ENCODE results near the gene ARID1A. TPM values are rescaled to one million over a fixed set of nuclear protein-coding genes. Genes with fewer than 3 reads are reported as not detected.

ARID1A gene
- total RNA-seq, 5 donors from 2014 or later (not counting 1 experiment from before 2014, with no cell fraction given), result 122 to 148 (median 126) TPM

DNA sequence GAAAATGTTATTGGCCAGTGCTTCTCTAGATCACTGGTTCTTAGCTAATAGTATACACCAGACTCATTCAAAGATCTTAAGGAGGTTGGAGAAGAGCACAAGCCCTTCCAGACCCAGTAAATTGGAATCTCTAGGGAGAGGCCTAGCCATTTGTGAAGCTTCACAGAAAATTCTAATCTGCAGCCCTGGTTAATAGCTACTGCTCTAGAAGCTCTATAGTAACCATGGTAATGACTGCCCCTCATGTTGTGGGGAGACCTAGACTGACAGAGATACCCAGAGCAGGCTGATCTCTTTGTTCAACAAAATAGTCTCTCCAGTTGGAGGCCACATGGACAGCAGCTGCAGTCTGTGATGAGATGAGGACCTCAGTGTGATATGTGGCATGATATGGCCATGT lies 31.7 kb downstream of the ARID1A start:
- H3K4me3 ChIP-seq (ENCODE audit: control insufficient read depth in 1 of 2, extremely low read depth in 1 of 2, low read length in 1 of 2), result no peak overlapping the region
- ChIA-PET POLR2A (interaction anchor here (0.5 to 1.6 kb wide), 6 partner anchors 12 to 199 kb away, joined by 3 to 6 read pairs (median 4); no protein-coding TSS in a partner anchor), CTCF (interaction anchor here in 1 of 2 donors (0.6 to 2.0 kb wide), 10 partner anchors 9 to 319 kb away, joined by 3 to 10 read pairs (median 3); no protein-coding TSS in a partner anchor)
- H3K27ac Mint-ChIP-seq, result peak overlapping the region; percentile 78 to 86
- peaks cover 85 to 92% (median 90%) of the 10 kb centered on the region in 3 donors for H3K4me1 Mint-ChIP-seq
- DNase-seq (no peak), ATAC-seq (replicated peaks in 1 of 4) (no peak)
- H3K9me3 Mint-ChIP-seq, result no peaks in the 10 kb centered on the region
- peaks cover 19% of the 10 kb centered on the region for H3K36me3 Mint-ChIP-seq
- H3K4me3 Mint-ChIP-seq, result peak overlapping the region in 1 of 3 donors; percentile 54
- peaks cover 9 to 33% of the 10 kb centered on the region in 2 donors for H3K36me3 ChIP-seq (ENCODE audit: control insufficient read depth in 2 of 2, extremely low read depth in 1 of 2, insufficient read depth in 1 of 2, low read length in 1 of 2)
- no peaks in the 10 kb centered on the region for H3K27me3 Mint-ChIP-seq
- peaks cover 51 to 55% of the 10 kb centered on the region in 2 experiments for H3K4me1 ChIP-seq (ENCODE audit: control insufficient read depth in 1 of 2, extremely low read depth in 1 of 2, insufficient read depth in 2 of 2, low read length in 2 of 2)
- H3K27ac ChIP-seq (ENCODE audit: low read length), result no peak overlapping the region
- no peaks in the 10 kb centered on the region for H3K27me3 ChIP-seq (replicated peaks in 1 of 2; ENCODE audit: control insufficient read depth in 2 of 2, extremely low read depth in 1 of 2, insufficient read depth in 2 of 2, low read length in 1 of 2)
- H3K9me3 ChIP-seq, result no peaks in the 10 kb centered on the region

DNA sequence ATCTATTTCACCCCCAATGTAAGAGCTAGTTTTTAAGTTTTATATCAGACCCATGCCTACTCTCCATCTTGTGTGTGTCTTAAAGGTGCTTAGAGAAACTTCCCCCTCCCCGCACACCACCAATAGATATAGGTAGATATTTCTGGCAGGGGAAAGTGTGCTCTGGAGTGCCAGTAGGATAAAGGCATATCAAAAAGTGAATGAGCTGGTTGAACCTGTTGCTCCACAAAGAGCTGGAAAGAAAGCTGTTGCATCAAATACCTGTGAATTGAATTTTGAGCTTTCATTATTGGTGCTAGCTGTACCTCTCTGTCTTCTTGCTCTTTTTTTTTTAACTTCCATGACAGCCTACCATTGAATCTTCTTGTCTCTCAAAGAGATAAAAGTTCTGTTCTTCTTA lies 32.8 kb downstream of the ARID1A start:
- ChIA-PET POLR2A (interaction anchor here (0.5 to 1.5 kb wide), 5 partner anchors 22 to 188 kb away, joined by 3 to 4 read pairs (median 3); no protein-coding TSS in a partner anchor), CTCF (interaction anchor here in 1 of 2 donors (0.5 to 2.0 kb wide), 8 partner anchors 11 to 95 kb away, joined by 3 to 10 read pairs (median 4); no protein-coding TSS in a partner anchor)
- peaks cover 47 to 53% of the 10 kb centered on the region in 2 experiments for H3K4me1 ChIP-seq (ENCODE audit: control insufficient read depth in 1 of 2, extremely low read depth in 1 of 2, insufficient read depth in 2 of 2, low read length in 2 of 2)
- H3K27ac ChIP-seq (ENCODE audit: low read length), result peak overlapping the region; percentile 30
- peaks cover 84 to 92% (median 90%) of the 10 kb centered on the region in 3 donors for H3K4me1 Mint-ChIP-seq
- H3K4me3 Mint-ChIP-seq, result peak overlapping the region in 1 of 3 donors; percentile 3
- no peaks in the 10 kb centered on the region for H3K9me3 ChIP-seq
- WGBS (ENCODE audit: insufficient coverage), result no CpG with 5 or more reads among the region's 1 CpG
- peaks cover 9 to 45% of the 10 kb centered on the region in 2 donors for H3K36me3 ChIP-seq (ENCODE audit: control insufficient read depth in 2 of 2, extremely low read depth in 1 of 2, insufficient read depth in 1 of 2, low read length in 1 of 2)
- no peak overlapping the region for H3K4me3 ChIP-seq (ENCODE audit: control insufficient read depth in 1 of 2, extremely low read depth in 1 of 2, low read length in 1 of 2)
- DNase-seq, result no peak
- H3K27me3 Mint-ChIP-seq, result no peaks in the 10 kb centered on the region
- peak overlapping the region; percentile 78 to 86 for H3K27ac Mint-ChIP-seq
- peaks cover 26% of the 10 kb centered on the region for H3K36me3 Mint-ChIP-seq
- H3K9me3 Mint-ChIP-seq, result no peaks in the 10 kb centered on the region
- H3K27me3 ChIP-seq (replicated peaks in 1 of 2; ENCODE audit: control insufficient read depth in 2 of 2, extremely low read depth in 1 of 2, insufficient read depth in 2 of 2, low read length in 1 of 2), result no peaks in the 10 kb centered on the region
- no peak for ATAC-seq (replicated peaks in 1 of 4)

GRCh38 chr1:26729633-26730032 lies 33.8 kb downstream of the ARID1A start:
- H3K4me1 ChIP-seq (ENCODE audit: control insufficient read depth in 1 of 2, extremely low read depth in 1 of 2, insufficient read depth in 2 of 2, low read length in 2 of 2), result peaks cover 44 to 53% of the 10 kb centered on the region in 2 experiments
- Mint-ChIP-seq H3K4me1 (peaks cover 84 to 92% (median 90%) of the 10 kb centered on the region in 3 donors), H3K27me3 (no peaks in the 10 kb centered on the region), H3K36me3 (peaks cover 32% of the 10 kb centered on the region), H3K4me3 (no peak overlapping the region), H3K9me3 (no peaks in the 10 kb centered on the region), H3K27ac (peak overlapping the region in 1 of 2 donors; percentile 86)
- 100% methylated on average over 2 of the region's 12 CpGs for WGBS (ENCODE audit: insufficient coverage)
- DNase-seq (no peak), ATAC-seq (replicated peaks in 1 of 4) (no peak)
- H3K27ac ChIP-seq (ENCODE audit: low read length), result no peak overlapping the region
- POLR2A ChIA-PET, result interaction anchor here in 1 of 2 donors (1.5 kb wide), 1 partner anchor 31 kb away, joined by 4 read pairs; no protein-coding TSS in a partner anchor
- no peaks in the 10 kb centered on the region for H3K9me3 ChIP-seq
- H3K27me3 ChIP-seq (replicated peaks in 1 of 2; ENCODE audit: control insufficient read depth in 2 of 2, extremely low read depth in 1 of 2, insufficient read depth in 2 of 2, low read length in 1 of 2), result no peaks in the 10 kb centered on the region
- CTCF ChIA-PET, result interaction anchor here in 1 of 2 donors (0.6 to 1.8 kb wide), 3 partner anchors 11 to 122 kb away, joined by 4 to 5 read pairs (median 4); no protein-coding TSS in a partner anchor
- no peak overlapping the region for H3K4me3 ChIP-seq (ENCODE audit: control insufficient read depth in 1 of 2, extremely low read depth in 1 of 2, low read length in 1 of 2)
- peaks cover 9 to 51% of the 10 kb centered on the region in 2 donors for H3K36me3 ChIP-seq (ENCODE audit: control insufficient read depth in 2 of 2, extremely low read depth in 1 of 2, insufficient read depth in 1 of 2, low read length in 1 of 2)

GRCh38 chr1:26730695-26731094 lies 34.9 kb downstream of the ARID1A start:
- no peak for DNase-seq
- H3K27ac Mint-ChIP-seq, result peak overlapping the region; percentile 13 to 85
- no peak for ATAC-seq (replicated peaks in 1 of 4)
- Histone ChIP-seq H3K9me3 (no peaks in the 10 kb centered on the region), H3K4me1 (ENCODE audit: control insufficient read depth in 1 of 2, extremely low read depth in 1 of 2, insufficient read depth in 2 of 2, low read length in 2 of 2) (peaks cover 40 to 50% of the 10 kb centered on the region in 2 experiments), H3K27me3 (replicated peaks in 1 of 2; ENCODE audit: control insufficient read depth in 2 of 2, extremely low read depth in 1 of 2, insufficient read depth in 2 of 2, low read length in 1 of 2) (no peaks in the 10 kb centered on the region), H3K36me3 (ENCODE audit: control insufficient read depth in 2 of 2, extremely low read depth in 1 of 2, insufficient read depth in 1 of 2, low read length in 1 of 2) (peaks cover 13 to 60% of the 10 kb centered on the region in 2 donors), H3K4me3 (ENCODE audit: control insufficient read depth in 1 of 2, extremely low read depth in 1 of 2, low read length in 1 of 2) (no peak overlapping the region), H3K27ac (ENCODE audit: low read length) (no peak overlapping the region)
- peaks cover 36% of the 10 kb centered on the region for H3K36me3 Mint-ChIP-seq
- no peaks in the 10 kb centered on the region for H3K9me3 Mint-ChIP-seq
- H3K27me3 Mint-ChIP-seq, result no peaks in the 10 kb centered on the region
- WGBS (ENCODE audit: insufficient coverage), result 80% methylated on average over 1 of the region's 2 CpGs
- peaks cover 81 to 87% (median 85%) of the 10 kb centered on the region in 3 donors for H3K4me1 Mint-ChIP-seq
- no peak overlapping the region for H3K4me3 Mint-ChIP-seq
- POLR2A ChIA-PET, result no interaction called here
- CTCF ChIA-PET, result interaction anchor here (0.6 to 1.8 kb wide), 2 partner anchors 10 to 220 kb away, joined by 4 to 5 read pairs; no protein-coding TSS in a partner anchor

DNA sequence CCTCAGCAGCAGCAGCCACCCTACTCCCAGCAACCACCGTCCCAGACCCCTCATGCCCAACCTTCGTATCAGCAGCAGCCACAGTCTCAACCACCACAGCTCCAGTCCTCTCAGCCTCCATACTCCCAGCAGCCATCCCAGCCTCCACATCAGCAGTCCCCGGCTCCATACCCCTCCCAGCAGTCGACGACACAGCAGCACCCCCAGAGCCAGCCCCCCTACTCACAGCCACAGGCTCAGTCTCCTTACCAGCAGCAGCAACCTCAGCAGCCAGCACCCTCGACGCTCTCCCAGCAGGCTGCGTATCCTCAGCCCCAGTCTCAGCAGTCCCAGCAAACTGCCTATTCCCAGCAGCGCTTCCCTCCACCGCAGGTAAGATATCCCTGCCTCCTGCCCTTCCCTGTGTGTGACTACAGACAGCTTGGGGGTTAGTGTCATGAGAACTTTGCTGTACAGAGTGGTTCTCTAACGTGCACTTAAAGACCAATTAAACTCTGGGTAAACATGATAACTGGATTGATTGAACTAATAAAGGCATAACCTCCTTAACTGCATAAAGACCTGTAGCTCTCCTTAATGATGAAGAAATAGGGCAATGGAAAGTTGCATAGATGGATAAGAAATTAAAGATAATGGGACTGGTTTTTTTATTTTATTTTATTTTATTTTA lies 35.6 kb downstream of the ARID1A start:
- DNase-seq (no peak), ATAC-seq (replicated peaks in 1 of 4) (no peak)
- Mint-ChIP-seq H3K9me3 (no peaks in the 10 kb centered on the region), H3K36me3 (peaks cover 38% of the 10 kb centered on the region), H3K27me3 (no peaks in the 10 kb centered on the region), H3K27ac (peak overlapping the region; percentile 13 to 85), H3K4me3 (no peak overlapping the region), H3K4me1 (peaks cover 79 to 82% (median 80%) of the 10 kb centered on the region in 3 donors)
- Histone ChIP-seq H3K4me1 (ENCODE audit: control insufficient read depth in 1 of 2, extremely low read depth in 1 of 2, insufficient read depth in 2 of 2, low read length in 2 of 2) (peaks cover 38 to 43% of the 10 kb centered on the region in 2 experiments), H3K27ac (ENCODE audit: low read length) (no peak overlapping the region), H3K4me3 (ENCODE audit: control insufficient read depth in 1 of 2, extremely low read depth in 1 of 2, low read length in 1 of 2) (no peak overlapping the region), H3K36me3 (ENCODE audit: control insufficient read depth in 2 of 2, extremely low read depth in 1 of 2, insufficient read depth in 1 of 2, low read length in 1 of 2) (peaks cover 13 to 64% of the 10 kb centered on the region in 2 donors), H3K9me3 (no peaks in the 10 kb centered on the region), H3K27me3 (replicated peaks in 1 of 2; ENCODE audit: control insufficient read depth in 2 of 2, extremely low read depth in 1 of 2, insufficient read depth in 2 of 2, low read length in 1 of 2) (no peaks in the 10 kb centered on the region)
- WGBS (ENCODE audit: insufficient coverage), result 94% methylated on average over 5 of the region's 11 CpGs
- ChIA-PET POLR2A (interaction anchor here in 1 of 2 donors (0.6 kb wide), 1 partner anchor 237 kb away, joined by 3 read pairs; no protein-coding TSS in a partner anchor), CTCF (interaction anchor here in 1 of 2 donors (0.6 kb wide), 1 partner anchor 220 kb away, joined by 5 read pairs; no protein-coding TSS in a partner anchor)

DNA sequence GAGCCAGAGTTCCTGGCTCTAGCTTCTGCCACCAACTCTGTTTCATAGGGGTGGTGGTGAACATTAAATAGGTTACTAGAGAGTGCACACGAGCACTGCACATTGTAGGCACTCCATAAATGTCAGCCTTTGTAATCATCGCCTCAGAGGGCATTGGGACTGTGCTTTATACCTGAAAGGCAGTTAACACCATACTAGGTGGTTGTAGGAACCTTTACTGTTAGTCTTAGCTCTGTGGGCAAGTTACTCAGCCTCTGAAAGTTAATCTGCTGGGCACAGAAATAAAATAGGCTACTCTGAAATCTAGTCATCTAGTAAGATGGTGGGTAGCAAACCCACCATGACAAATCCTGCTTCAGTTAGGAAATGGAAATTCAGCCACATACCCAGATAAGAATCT lies 37.6 kb downstream of the ARID1A start:
- peaks cover 60 to 69% (median 68%) of the 10 kb centered on the region in 3 donors for H3K4me1 Mint-ChIP-seq
- DNase-seq (no peak), ATAC-seq (replicated peaks in 1 of 4) (no peak)
- H3K9me3 Mint-ChIP-seq, result no peaks in the 10 kb centered on the region
- Histone ChIP-seq H3K27ac (ENCODE audit: low read length) (peak overlapping the region; percentile 3), H3K36me3 (ENCODE audit: control insufficient read depth in 2 of 2, extremely low read depth in 1 of 2, insufficient read depth in 1 of 2, low read length in 1 of 2) (peaks cover 13 to 80% of the 10 kb centered on the region in 2 donors), H3K9me3 (no peaks in the 10 kb centered on the region), H3K27me3 (replicated peaks in 1 of 2; ENCODE audit: control insufficient read depth in 2 of 2, extremely low read depth in 1 of 2, insufficient read depth in 2 of 2, low read length in 1 of 2) (no peaks in the 10 kb centered on the region), H3K4me3 (ENCODE audit: control insufficient read depth in 1 of 2, extremely low read depth in 1 of 2, low read length in 1 of 2) (no peak overlapping the region), H3K4me1 (ENCODE audit: control insufficient read depth in 1 of 2, extremely low read depth in 1 of 2, insufficient read depth in 2 of 2, low read length in 2 of 2) (peaks cover 25 to 37% of the 10 kb centered on the region in 2 experiments)
- ChIA-PET POLR2A (interaction anchor here in 1 of 2 donors (1.1 kb wide), 1 partner anchor 35 kb away, joined by 4 read pairs; no protein-coding TSS in a partner anchor), CTCF (interaction anchor here in 1 of 2 donors (1.0 kb wide), 1 partner anchor 36 kb away, joined by 3 read pairs; no protein-coding TSS in a partner anchor)
- H3K27ac Mint-ChIP-seq, result peak overlapping the region; percentile 86 to 91
- WGBS (ENCODE audit: insufficient coverage), result 89% methylated on average over 1 of the region's 2 CpGs
- H3K4me3 Mint-ChIP-seq, result no peak overlapping the region
- peaks cover 38% of the 10 kb centered on the region for H3K36me3 Mint-ChIP-seq
- H3K27me3 Mint-ChIP-seq, result no peaks in the 10 kb centered on the region
